ENCODE measurements around the gene PTPRT. TPM values are rescaled to one million over a fixed set of nuclear protein-coding genes. Genes with fewer than 3 reads are reported as not detected.

PTPRT gene
- total and polyA plus RNA-seq, 2 experiments from 2014 or later: not detected

DNA sequence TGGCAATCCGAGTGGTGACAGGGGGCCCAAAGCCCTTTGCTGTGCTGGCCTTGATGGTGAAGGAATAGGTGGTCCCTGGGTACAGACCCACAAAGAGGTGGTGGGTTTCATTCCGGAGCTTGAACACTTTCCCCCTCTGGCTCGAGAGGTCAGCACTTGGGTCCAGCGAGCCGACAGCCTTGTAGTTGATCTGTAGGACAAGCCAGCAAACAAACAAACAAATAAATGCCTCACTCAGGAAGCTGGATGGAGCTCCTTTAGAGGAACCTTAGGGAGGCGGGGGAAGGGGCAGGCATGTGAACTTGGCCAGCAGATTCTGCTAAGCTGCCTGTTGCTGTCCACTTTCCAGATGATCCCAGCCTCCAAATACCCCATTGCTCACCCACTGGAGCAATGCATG is 837.6 kb downstream of the PTPRT start:
- Histone ChIP-seq H3K4me1 (ENCODE audit: insufficient read depth) (no peaks in the 10 kb centered on the region), H3F3A (replicated peaks; ENCODE audit: low read depth) (no peaks in the 10 kb centered on the region), H3K4me2 (no peak overlapping the region), H3K9me2 (ENCODE audit: insufficient read depth) (no peaks in the 10 kb centered on the region), H3K4me3 (no peak overlapping the region), H3K27ac (ENCODE audit: low read depth) (no peak overlapping the region), H2AFZ (no peak overlapping the region), H3K27me3 (ENCODE audit: insufficient read depth) (no peaks in the 10 kb centered on the region), H3K36me3 (ENCODE audit: insufficient read depth) (0 out of 2 replicates have a peak, but pooled peaks cover 10% of the 10 kb centered on the region), H3K79me2 (replicated peaks; ENCODE audit: insufficient read depth) (no peaks in the 10 kb centered on the region), H4K20me1 (replicated peaks; ENCODE audit: insufficient read depth) (no peaks in the 10 kb centered on the region)
- Mint-ChIP-seq H3K27ac (no peak overlapping the region), H3K36me3 (ENCODE audit: low read depth) (peaks cover 47% of the 10 kb centered on the region), H3K27me3 (ENCODE audit: insufficient read depth, low read depth, poor library complexity) (peaks cover 4% of the 10 kb centered on the region), H3K9me3 (peaks cover 99% of the 10 kb centered on the region), H3K4me3 (no peak overlapping the region), H3K4me1 (no peaks in the 10 kb centered on the region)
- no peak for TF ChIP-seq ZNF331 (CRISPR knock-in tag; IDR thresholded peaks at IDR 0.05; ENCODE audit: low read depth)
- no peak for TF ChIP-seq ZNF114 (CRISPR knock-in tag; IDR thresholded peaks at IDR 0.05)
- TF ChIP-seq, protein P1, sequence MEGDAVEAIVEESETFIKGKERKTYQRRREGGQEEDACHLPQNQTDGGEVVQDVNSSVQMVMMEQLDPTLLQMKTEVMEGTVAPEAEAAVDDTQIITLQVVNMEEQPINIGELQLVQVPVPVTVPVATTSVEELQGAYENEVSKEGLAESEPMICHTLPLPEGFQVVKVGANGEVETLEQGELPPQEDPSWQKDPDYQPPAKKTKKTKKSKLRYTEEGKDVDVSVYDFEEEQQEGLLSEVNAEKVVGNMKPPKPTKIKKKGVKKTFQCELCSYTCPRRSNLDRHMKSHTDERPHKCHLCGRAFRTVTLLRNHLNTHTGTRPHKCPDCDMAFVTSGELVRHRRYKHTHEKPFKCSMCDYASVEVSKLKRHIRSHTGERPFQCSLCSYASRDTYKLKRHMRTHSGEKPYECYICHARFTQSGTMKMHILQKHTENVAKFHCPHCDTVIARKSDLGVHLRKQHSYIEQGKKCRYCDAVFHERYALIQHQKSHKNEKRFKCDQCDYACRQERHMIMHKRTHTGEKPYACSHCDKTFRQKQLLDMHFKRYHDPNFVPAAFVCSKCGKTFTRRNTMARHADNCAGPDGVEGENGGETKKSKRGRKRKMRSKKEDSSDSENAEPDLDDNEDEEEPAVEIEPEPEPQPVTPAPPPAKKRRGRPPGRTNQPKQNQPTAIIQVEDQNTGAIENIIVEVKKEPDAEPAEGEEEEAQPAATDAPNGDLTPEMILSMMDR (conservative IDR thresholded peaks at IDR 0.05; ENCODE audit: low read depth in 2 of 2): no peak
- no peak for TF ChIP-seq POLR2AphosphoS5 (IDR thresholded peaks at IDR 0.05; ENCODE audit: low read depth)
- no peak for TF ChIP-seq CREB1 (CRISPR knock-in tag; IDR thresholded peaks at IDR 0.05; ENCODE audit: low read depth)
- DNase-seq (ENCODE audit: low spot score) (no peak), ATAC-seq (no peak)

- Histone ChIP-seq H3K79me2 (replicated peaks; ENCODE audit: insufficient read depth) (no peaks in the 10 kb centered on the region), H2AFZ (no peak overlapping the region), H3K27ac (ENCODE audit: low read depth) (no peak overlapping the region), H3K9me2 (ENCODE audit: insufficient read depth) (no peaks in the 10 kb centered on the region), H3K4me1 (ENCODE audit: insufficient read depth) (no peaks in the 10 kb centered on the region), H3K36me3 (ENCODE audit: insufficient read depth) (peaks cover 10% of the 10 kb centered on the region; the same call in 1 of the 2 replicates), H3K4me2 (no peak overlapping the region), H3K4me3 (no peak overlapping the region), H4K20me1 (replicated peaks; ENCODE audit: insufficient read depth) (no peaks in the 10 kb centered on the region), H3K27me3 (ENCODE audit: insufficient read depth) (no peaks in the 10 kb centered on the region), H3F3A (replicated peaks; ENCODE audit: low read depth) (no peaks in the 10 kb centered on the region)
- DNase-seq (ENCODE audit: low spot score) (no peak), ATAC-seq (no peak)
- Mint-ChIP-seq H3K4me1 (no peaks in the 10 kb centered on the region), H3K27me3 (ENCODE audit: insufficient read depth, low read depth, poor library complexity) (peaks cover 7% of the 10 kb centered on the region), H3K27ac (no peak overlapping the region), H3K4me3 (no peak overlapping the region), H3K9me3 (peaks cover 99% of the 10 kb centered on the region), H3K36me3 (ENCODE audit: low read depth) (peaks cover 44% of the 10 kb centered on the region)
- TF ChIP-seq ZNF114 (CRISPR knock-in tag; IDR thresholded peaks at IDR 0.05): no peak
- TF ChIP-seq, protein P1 (conservative IDR thresholded peaks at IDR 0.05; ENCODE audit: low read depth in 2 of 2): no peak
- TF ChIP-seq EZH2phosphoT487 (IDR thresholded peaks at IDR 0.05; ENCODE audit: unreplicated experiment): no peak
- TF ChIP-seq, protein P2, sequence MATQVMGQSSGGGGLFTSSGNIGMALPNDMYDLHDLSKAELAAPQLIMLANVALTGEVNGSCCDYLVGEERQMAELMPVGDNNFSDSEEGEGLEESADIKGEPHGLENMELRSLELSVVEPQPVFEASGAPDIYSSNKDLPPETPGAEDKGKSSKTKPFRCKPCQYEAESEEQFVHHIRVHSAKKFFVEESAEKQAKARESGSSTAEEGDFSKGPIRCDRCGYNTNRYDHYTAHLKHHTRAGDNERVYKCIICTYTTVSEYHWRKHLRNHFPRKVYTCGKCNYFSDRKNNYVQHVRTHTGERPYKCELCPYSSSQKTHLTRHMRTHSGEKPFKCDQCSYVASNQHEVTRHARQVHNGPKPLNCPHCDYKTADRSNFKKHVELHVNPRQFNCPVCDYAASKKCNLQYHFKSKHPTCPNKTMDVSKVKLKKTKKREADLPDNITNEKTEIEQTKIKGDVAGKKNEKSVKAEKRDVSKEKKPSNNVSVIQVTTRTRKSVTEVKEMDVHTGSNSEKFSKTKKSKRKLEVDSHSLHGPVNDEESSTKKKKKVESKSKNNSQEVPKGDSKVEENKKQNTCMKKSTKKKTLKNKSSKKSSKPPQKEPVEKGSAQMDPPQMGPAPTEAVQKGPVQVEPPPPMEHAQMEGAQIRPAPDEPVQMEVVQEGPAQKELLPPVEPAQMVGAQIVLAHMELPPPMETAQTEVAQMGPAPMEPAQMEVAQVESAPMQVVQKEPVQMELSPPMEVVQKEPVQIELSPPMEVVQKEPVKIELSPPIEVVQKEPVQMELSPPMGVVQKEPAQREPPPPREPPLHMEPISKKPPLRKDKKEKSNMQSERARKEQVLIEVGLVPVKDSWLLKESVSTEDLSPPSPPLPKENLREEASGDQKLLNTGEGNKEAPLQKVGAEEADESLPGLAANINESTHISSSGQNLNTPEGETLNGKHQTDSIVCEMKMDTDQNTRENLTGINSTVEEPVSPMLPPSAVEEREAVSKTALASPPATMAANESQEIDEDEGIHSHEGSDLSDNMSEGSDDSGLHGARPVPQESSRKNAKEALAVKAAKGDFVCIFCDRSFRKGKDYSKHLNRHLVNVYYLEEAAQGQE (IDR thresholded peaks at IDR 0.05; ENCODE audit: unreplicated experiment): no peak
- TF ChIP-seq, protein P3, sequence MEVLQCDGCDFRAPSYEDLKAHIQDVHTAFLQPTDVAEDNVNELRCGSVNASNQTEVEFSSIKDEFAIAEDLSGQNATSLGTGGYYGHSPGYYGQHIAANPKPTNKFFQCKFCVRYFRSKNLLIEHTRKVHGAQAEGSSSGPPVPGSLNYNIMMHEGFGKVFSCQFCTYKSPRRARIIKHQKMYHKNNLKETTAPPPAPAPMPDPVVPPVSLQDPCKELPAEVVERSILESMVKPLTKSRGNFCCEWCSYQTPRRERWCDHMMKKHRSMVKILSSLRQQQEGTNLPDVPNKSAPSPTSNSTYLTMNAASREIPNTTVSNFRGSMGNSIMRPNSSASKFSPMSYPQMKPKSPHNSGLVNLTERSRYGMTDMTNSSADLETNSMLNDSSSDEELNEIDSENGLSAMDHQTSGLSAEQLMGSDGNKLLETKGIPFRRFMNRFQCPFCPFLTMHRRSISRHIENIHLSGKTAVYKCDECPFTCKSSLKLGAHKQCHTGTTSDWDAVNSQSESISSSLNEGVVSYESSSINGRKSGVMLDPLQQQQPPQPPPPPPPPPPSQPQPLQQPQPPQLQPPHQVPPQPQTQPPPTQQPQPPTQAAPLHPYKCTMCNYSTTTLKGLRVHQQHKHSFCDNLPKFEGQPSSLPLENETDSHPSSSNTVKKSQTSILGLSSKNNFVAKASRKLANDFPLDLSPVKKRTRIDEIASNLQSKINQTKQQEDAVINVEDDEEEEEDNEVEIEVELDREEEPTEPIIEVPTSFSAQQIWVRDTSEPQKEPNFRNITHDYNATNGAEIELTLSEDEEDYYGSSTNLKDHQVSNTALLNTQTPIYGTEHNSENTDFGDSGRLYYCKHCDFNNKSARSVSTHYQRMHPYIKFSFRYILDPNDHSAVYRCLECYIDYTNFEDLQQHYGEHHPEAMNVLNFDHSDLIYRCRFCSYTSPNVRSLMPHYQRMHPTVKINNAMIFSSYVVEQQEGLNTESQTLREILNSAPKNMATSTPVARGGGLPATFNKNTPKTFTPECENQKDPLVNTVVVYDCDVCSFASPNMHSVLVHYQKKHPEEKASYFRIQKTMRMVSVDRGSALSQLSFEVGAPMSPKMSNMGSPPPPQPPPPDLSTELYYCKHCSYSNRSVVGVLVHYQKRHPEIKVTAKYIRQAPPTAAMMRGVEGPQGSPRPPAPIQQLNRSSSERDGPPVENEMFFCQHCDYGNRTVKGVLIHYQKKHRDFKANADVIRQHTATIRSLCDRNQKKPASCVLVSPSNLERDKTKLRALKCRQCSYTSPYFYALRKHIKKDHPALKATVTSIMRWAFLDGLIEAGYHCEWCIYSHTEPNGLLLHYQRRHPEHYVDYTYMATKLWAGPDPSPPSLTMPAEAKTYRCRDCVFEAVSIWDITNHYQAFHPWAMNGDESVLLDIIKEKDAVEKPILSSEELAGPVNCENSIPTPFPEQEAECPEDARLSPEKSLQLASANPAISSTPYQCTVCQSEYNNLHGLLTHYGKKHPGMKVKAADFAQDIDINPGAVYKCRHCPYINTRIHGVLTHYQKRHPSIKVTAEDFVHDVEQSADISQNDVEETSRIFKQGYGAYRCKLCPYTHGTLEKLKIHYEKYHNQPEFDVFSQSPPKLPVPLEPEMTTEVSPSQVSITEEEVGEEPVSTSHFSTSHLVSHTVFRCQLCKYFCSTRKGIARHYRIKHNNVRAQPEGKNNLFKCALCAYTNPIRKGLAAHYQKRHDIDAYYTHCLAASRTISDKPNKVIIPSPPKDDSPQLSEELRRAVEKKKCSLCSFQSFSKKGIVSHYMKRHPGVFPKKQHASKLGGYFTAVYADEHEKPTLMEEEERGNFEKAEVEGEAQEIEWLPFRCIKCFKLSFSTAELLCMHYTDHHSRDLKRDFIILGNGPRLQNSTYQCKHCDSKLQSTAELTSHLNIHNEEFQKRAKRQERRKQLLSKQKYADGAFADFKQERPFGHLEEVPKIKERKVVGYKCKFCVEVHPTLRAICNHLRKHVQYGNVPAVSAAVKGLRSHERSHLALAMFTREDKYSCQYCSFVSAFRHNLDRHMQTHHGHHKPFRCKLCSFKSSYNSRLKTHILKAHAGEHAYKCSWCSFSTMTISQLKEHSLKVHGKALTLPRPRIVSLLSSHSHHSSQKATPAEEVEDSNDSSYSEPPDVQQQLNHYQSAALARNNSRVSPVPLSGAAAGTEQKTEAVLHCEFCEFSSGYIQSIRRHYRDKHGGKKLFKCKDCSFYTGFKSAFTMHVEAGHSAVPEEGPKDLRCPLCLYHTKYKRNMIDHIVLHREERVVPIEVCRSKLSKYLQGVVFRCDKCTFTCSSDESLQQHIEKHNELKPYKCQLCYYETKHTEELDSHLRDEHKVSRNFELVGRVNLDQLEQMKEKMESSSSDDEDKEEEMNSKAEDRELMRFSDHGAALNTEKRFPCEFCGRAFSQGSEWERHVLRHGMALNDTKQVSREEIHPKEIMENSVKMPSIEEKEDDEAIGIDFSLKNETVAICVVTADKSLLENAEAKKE (CRISPR knock-in tag; IDR thresholded peaks at IDR 0.05): no peak
Measured at GRCh38 chr20:42350521-42350920, 839.2 kb downstream of the PTPRT start.
